Measurements from ENCODE around the gene TMEM132C.
A peak's percentile ranks its signal among the peaks of the same experiment; 100 is the strongest.

TMEM132C gene

GRCh38 chr12:128339631-128340030, 72.7 kb downstream of the TMEM132C start:
- DNase-seq = no peak

GRCh38 chr12:128353301-128353700, 86.3 kb downstream of the TMEM132C start:
- no peak for DNase-seq

GRCh38 chr12:128356547-128356946, 89.6 kb downstream of the TMEM132C start:
- DNase-seq = no peak

- no peak for DNase-seq
These were observed 94.5 kb downstream of the TMEM132C start for GRCh38 chr12:128361400-128361995.

- DNase-seq = no peak
These were observed 98.1 kb downstream of the TMEM132C start for GRCh38 chr12:128365032-128365431.

- DNase-seq = no peak
These were observed 98.8 kb downstream of the TMEM132C start for GRCh38 chr12:128365651-128366231.

GRCh38 chr12:128367961-128368360, 101.0 kb downstream of the TMEM132C start:
- DNase-seq = no peak

- no peak for DNase-seq
These were observed 114.6 kb downstream of the TMEM132C start for GRCh38 chr12:128381541-128381940.

- DNase-seq = no peak
These were observed 115.0 kb downstream of the TMEM132C start for GRCh38 chr12:128381946-128382345.

- no peak for DNase-seq
These were observed 116.0 kb downstream of the TMEM132C start for GRCh38 chr12:128382946-128383345.

GRCh38 chr12:128383357-128383937, 116.5 kb downstream of the TMEM132C start:
- no peak for DNase-seq

- DNase-seq = no peak
These were observed 118.8 kb downstream of the TMEM132C start for GRCh38 chr12:128385736-128386135.

GRCh38 chr12:128387811-128388422, 120.9 kb downstream of the TMEM132C start:
- peak; percentile 3 to 21 for DNase-seq

- no peak for DNase-seq
These were observed 121.6 kb downstream of the TMEM132C start for GRCh38 chr12:128388461-128389000.

GRCh38 chr12:128393346-128393745, 126.4 kb downstream of the TMEM132C start:
- no peak for DNase-seq

- no peak for DNase-seq
These were observed 127.2 kb downstream of the TMEM132C start for GRCh38 chr12:128394137-128394536.

GRCh38 chr12:128399253-128399652, 132.3 kb downstream of the TMEM132C start:
- DNase-seq = no peak

GRCh38 chr12:128402486-128403243, 135.7 kb downstream of the TMEM132C start:
- DNase-seq = no peak

- no peak for DNase-seq
These were observed 141.7 kb downstream of the TMEM132C start for GRCh38 chr12:128408669-128409068.

- DNase-seq = no peak
These were observed 148.1 kb downstream of the TMEM132C start for GRCh38 chr12:128415036-128415560.

- DNase-seq = no peak
These were observed 152.0 kb downstream of the TMEM132C start for GRCh38 chr12:128418944-128419343.

GRCh38 chr12:128420163-128420562, 153.2 kb downstream of the TMEM132C start:
- no peak for DNase-seq

GRCh38 chr12:128421375-128421774, 154.4 kb downstream of the TMEM132C start:
- no peak for DNase-seq

All from stimulated activated CD4-positive, alpha-beta T cell treated with anti-CD3 and anti-CD28 coated beads, Interleukin-2, amount 100 ng/mL, for 48 hours (primary cell).